Neural cell (in vitro differentiated cells): ENCODE data around the gene AQP6.

Experiments used
- EP300 ChIP-seq: fragments of 450-650 bp; conservative IDR thresholded peaks from 2 replicates; pipeline ENCODE4 v1.6.1; 2014; ENCODE audit warnings: antibody characterized with exemption, mild to moderate bottlenecking, moderate library complexity; ENCODE audit not compliant: poor library complexity, severe bottlenecking
- TF ChIP-seq, protein P1 (sequence below): fragments of 450-650 bp; IDR thresholded peaks from 2 replicates; pipeline ENCODE4 v1.5.1; 2014; ENCODE audit warnings: antibody characterized with exemption, mild to moderate bottlenecking, moderate library complexity; ENCODE audit not compliant: poor library complexity, severe bottlenecking
- TF ChIP-seq, protein P2 (sequence below): IDR thresholded peaks from 2 replicates; pipeline ENCODE4 v1.6.1; 2012; ENCODE audit warnings: borderline replicate concordance

GRCh38 chr12:49945394-49946080, 27.2 kb upstream of the AQP6 start:
- TF ChIP-seq, protein P1, sequence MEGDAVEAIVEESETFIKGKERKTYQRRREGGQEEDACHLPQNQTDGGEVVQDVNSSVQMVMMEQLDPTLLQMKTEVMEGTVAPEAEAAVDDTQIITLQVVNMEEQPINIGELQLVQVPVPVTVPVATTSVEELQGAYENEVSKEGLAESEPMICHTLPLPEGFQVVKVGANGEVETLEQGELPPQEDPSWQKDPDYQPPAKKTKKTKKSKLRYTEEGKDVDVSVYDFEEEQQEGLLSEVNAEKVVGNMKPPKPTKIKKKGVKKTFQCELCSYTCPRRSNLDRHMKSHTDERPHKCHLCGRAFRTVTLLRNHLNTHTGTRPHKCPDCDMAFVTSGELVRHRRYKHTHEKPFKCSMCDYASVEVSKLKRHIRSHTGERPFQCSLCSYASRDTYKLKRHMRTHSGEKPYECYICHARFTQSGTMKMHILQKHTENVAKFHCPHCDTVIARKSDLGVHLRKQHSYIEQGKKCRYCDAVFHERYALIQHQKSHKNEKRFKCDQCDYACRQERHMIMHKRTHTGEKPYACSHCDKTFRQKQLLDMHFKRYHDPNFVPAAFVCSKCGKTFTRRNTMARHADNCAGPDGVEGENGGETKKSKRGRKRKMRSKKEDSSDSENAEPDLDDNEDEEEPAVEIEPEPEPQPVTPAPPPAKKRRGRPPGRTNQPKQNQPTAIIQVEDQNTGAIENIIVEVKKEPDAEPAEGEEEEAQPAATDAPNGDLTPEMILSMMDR: peak; percentile 87
- TF ChIP-seq, protein P2, sequence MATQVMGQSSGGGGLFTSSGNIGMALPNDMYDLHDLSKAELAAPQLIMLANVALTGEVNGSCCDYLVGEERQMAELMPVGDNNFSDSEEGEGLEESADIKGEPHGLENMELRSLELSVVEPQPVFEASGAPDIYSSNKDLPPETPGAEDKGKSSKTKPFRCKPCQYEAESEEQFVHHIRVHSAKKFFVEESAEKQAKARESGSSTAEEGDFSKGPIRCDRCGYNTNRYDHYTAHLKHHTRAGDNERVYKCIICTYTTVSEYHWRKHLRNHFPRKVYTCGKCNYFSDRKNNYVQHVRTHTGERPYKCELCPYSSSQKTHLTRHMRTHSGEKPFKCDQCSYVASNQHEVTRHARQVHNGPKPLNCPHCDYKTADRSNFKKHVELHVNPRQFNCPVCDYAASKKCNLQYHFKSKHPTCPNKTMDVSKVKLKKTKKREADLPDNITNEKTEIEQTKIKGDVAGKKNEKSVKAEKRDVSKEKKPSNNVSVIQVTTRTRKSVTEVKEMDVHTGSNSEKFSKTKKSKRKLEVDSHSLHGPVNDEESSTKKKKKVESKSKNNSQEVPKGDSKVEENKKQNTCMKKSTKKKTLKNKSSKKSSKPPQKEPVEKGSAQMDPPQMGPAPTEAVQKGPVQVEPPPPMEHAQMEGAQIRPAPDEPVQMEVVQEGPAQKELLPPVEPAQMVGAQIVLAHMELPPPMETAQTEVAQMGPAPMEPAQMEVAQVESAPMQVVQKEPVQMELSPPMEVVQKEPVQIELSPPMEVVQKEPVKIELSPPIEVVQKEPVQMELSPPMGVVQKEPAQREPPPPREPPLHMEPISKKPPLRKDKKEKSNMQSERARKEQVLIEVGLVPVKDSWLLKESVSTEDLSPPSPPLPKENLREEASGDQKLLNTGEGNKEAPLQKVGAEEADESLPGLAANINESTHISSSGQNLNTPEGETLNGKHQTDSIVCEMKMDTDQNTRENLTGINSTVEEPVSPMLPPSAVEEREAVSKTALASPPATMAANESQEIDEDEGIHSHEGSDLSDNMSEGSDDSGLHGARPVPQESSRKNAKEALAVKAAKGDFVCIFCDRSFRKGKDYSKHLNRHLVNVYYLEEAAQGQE: no peak
- no peak for TF ChIP-seq EP300
